HFF-Myc (cell line): ENCODE data around the gene PARP8.
"Not testable (repeated sequence)": the region's sequence is repeated elsewhere in the genome, so short reads cannot be mapped to it uniquely, and the experiment has no call there.

Source experiments
- DNase-seq: peaks from one replicate; pipeline ENCODE4 v3.0.0-alpha.2; 2011; ENCODE audit warnings: low read depth; ENCODE audit errors: extremely low read depth
- H3K4me3 ChIP-seq: replicated peaks from 2 replicates; pipeline ENCODE4 v1.5.1; 2011; ENCODE audit warnings: low read depth, mild to moderate bottlenecking, control low read depth, low read length
- CTCF ChIP-seq: IDR thresholded peaks from 2 replicates; pipeline ENCODE4 v1.5.1; 2012; ENCODE audit warnings: mild to moderate bottlenecking, low read depth, low read length, control low read depth; ENCODE audit errors: missing control alignments

PARP8 gene

DNA sequence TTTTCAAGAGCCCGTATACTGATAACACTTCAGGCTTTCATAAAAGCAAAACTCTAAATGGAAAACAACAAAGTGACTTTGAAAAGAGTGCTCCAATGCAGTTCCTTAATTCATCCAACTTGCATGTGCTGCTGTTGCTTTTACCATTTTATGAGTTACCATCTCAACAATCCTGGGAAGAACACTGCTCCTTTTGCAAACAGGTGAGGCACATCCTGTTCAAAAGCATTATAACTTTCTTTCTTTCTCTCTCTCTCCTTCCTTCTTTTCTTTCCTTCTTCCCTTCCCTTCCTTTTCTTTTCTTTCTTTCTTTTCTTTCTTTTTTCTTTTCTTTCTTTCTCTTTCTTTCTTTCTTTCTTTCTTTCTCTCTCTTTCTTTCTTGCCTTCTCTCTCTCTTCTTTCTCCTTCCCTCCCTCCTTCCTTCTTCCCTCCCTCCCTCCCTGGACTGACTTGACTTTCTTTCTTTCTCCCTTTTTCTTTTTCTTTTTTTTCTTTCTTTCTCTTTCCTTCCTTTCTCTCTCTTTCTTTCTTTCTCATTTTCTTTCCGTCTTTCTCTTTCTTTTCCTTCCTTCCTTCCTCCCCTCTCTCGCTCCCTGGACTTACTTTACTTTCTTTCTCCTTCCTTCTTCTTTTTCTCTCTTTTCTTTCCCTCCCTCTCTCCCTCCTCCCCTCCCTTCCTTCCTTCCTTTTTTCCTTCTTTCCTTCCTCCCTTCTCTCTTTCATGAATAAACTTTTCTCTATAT is 11.2 kb upstream of the PARP8 start:
- no peak for DNase-seq
- TF ChIP-seq CTCF, result no peak
- H3K4me3 ChIP-seq, result no peak overlapping the region

- no peak for TF ChIP-seq CTCF
- no peak for DNase-seq
- H3K4me3 ChIP-seq, result no peak overlapping the region
These were observed 10.6 kb upstream of the PARP8 start for GRCh38 chr5:50655810-50656205.

GRCh38 chr5:50657044-50657443 is 9.4 kb upstream of the PARP8 start:
- no peak for DNase-seq
- no peak overlapping the region for H3K4me3 ChIP-seq
- no peak for TF ChIP-seq CTCF

GRCh38 chr5:50658246-50658645 is 8.2 kb upstream of the PARP8 start:
- no peak for TF ChIP-seq CTCF
- DNase-seq, result no peak
- H3K4me3 ChIP-seq, result no peak overlapping the region

GRCh38 chr5:50663636-50664035 is 2.8 kb upstream of the PARP8 start:
- DNase-seq, result no peak
- no peak for TF ChIP-seq CTCF
- H3K4me3 ChIP-seq, result no peak overlapping the region

DNA sequence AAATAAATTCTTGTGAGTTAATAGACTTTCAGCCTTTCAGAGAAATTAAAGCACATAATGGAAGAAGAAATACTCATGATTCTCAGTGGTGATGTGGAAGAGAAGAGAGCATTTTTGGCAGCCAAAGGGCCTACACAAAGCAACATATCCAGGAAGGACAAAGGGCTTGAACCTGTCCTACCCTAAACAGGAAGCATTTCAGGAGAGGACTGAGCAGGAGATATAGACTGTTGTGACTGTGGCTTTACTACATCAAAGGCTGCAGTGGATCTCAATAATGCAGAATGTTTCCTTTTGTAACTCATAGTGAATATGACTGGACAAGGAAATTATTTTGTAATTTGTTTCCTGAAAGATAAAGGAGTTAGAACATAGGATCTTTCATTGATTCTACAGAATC is 1.3 kb upstream of the PARP8 start:
- no peak overlapping the region for H3K4me3 ChIP-seq
- no peak for TF ChIP-seq CTCF
- DNase-seq, result no peak

GRCh38 chr5:50665761-50666202 is 655 bp upstream of the PARP8 start:
- DNase-seq, result not testable (repeated sequence)
- H3K4me3 ChIP-seq, result peak overlapping the region; percentile 86
